Colonic mucosa (tissue), 4 donors: Measurements from ENCODE around the gene TMEM200B. TPM values are rescaled to one million over a fixed set of nuclear protein-coding genes. Genes with fewer than 3 reads are reported as not detected.
"Not testable (repeated sequence)": the region's sequence is repeated elsewhere in the genome, so short reads cannot be mapped to it uniquely, and the experiment has no call there.

Experiments used
- DNase-seq: peaks from one replicate; pipeline ENCODE4 v3.0.0-alpha.2; 2020
- H3K27ac ChIP-seq: fragments of 200-600 bp; one replicate; pipeline ENCODE4 v1.8.0; 2021
- H3K27me3 ChIP-seq: fragments of 200-600 bp; one replicate; pipeline ENCODE4 v1.8.0; 2021
- H3K36me3 ChIP-seq: fragments of 200-600 bp; one replicate; pipeline ENCODE4 v1.8.0; 2021
- H3K4me1 ChIP-seq: fragments of 200-600 bp; one replicate; pipeline ENCODE4 v1.8.0; 2021; ENCODE audit warnings: mild to moderate bottlenecking
- H3K4me3 ChIP-seq: fragments of 200-600 bp; one replicate; pipeline ENCODE4 v1.8.0; 2021
- H3K9ac ChIP-seq, 2 donors: one replicate each; pipeline ENCODE4 v1.7.0; 2013; ENCODE audit warnings: control low read depth in 2 of 2, low read depth in 2 of 2, low read length in 2 of 2
- H3K9me3 ChIP-seq: fragments of 200-600 bp; one replicate; pipeline ENCODE4 v1.8.0; 2021
- CTCF ChIP-seq: fragments of 200-600 bp; IDR thresholded peaks from one replicate; pipeline ENCODE4 v1.8.0; 2022; ENCODE audit warnings: antibody characterized with exemption, mild to moderate bottlenecking
- intact Hi-C: fragments of 100-400 bp; cut with DNase I; formaldehyde crosslinking; loops from one replicate; pipeline ENCODE4 v1.14.1; 2022
- total RNA-seq, 2 donors: library from RNA; stranded (reverse); fragmentation: NEBNext Ultra II Directional in 1 of 2; extraction: Animal tissue kit (Norgen Biotek cat#: 25700) in 1 of 2; gene quantifications; one replicate each; pipeline ENCODE4 v1.2.1, GENCODE V29; 2021
- donor health status: healthy.
- donor health status: DM: no; HTN: no; CAD: no.
- donor health status: DM: no; HTN: no; CAD: no.

The TMEM200B gene
- total RNA-seq, 2 donors from 2014 or later: 1.5 to 3.3 TPM

GRCh38 chr1:29119121-29119929 is 4.4 kb downstream of the TMEM200B start:
- H3K9ac ChIP-seq: no peak overlapping the region
- H3K27ac ChIP-seq: no peak overlapping the region
- intact Hi-C loops: no loop called here
- no peak for DNase-seq
- H3K36me3 ChIP-seq: no peaks in the 10 kb centered on the region
- peaks cover 11% of the 10 kb centered on the region for H3K4me1 ChIP-seq
- H3K4me3 ChIP-seq: no peak overlapping the region
- peaks cover 33% of the 10 kb centered on the region for H3K27me3 ChIP-seq
- H3K9me3 ChIP-seq: no peaks in the 10 kb centered on the region
- no peak for TF ChIP-seq CTCF

GRCh38 chr1:29117381-29117780 is 6.3 kb downstream of the TMEM200B start:
- H3K9me3 ChIP-seq: no peaks in the 10 kb centered on the region
- intact Hi-C loops: no loop called here
- H3K9ac ChIP-seq: no peak overlapping the region
- no peak for TF ChIP-seq CTCF
- no peak for DNase-seq
- H3K36me3 ChIP-seq: no peaks in the 10 kb centered on the region
- no peak overlapping the region for H3K27ac ChIP-seq
- no peak overlapping the region for H3K4me3 ChIP-seq
- peaks cover 7% of the 10 kb centered on the region for H3K4me1 ChIP-seq
- H3K27me3 ChIP-seq: peaks cover 16% of the 10 kb centered on the region

- Histone ChIP-seq H3K4me3 (no peak overlapping the region), H3K27ac (no peak overlapping the region), H3K9me3 (no peaks in the 10 kb centered on the region), H3K36me3 (no peaks in the 10 kb centered on the region), H3K4me1 (no peaks in the 10 kb centered on the region), H3K9ac (no peak overlapping the region), H3K27me3 (no peaks in the 10 kb centered on the region)
- no peak for TF ChIP-seq CTCF
- no peak for DNase-seq
- intact Hi-C loops: no loop called here
Observed at GRCh38 chr1:29114654-29115053, 9.0 kb downstream of the TMEM200B start.

- TF ChIP-seq CTCF: no peak
- Histone ChIP-seq H3K4me3 (no peak overlapping the region), H3K27me3 (no peaks in the 10 kb centered on the region), H3K27ac (no peak overlapping the region), H3K9ac (no peak overlapping the region), H3K4me1 (no peaks in the 10 kb centered on the region), H3K36me3 (no peaks in the 10 kb centered on the region), H3K9me3 (no peaks in the 10 kb centered on the region)
- intact Hi-C loops: no loop called here
- no peak for DNase-seq
Observed at GRCh38 chr1:29113413-29114117, 10.1 kb downstream of the TMEM200B start.

- DNase-seq: no peak
- intact Hi-C loops: no loop called here
- TF ChIP-seq CTCF: no peak
- Histone ChIP-seq H3K27ac (no peak overlapping the region), H3K27me3 (no peaks in the 10 kb centered on the region), H3K9ac (no peak overlapping the region), H3K4me3 (no peak overlapping the region), H3K4me1 (no peaks in the 10 kb centered on the region), H3K36me3 (no peaks in the 10 kb centered on the region), H3K9me3 (no peaks in the 10 kb centered on the region)
Observed at GRCh38 chr1:29112705-29113412, 10.8 kb downstream of the TMEM200B start.

GRCh38 chr1:29108041-29108440 is 15.7 kb downstream of the TMEM200B start:
- H3K9ac ChIP-seq, H3K4me3 ChIP-seq, DNase-seq, intact Hi-C loops, H3K36me3 ChIP-seq, H3K4me1 ChIP-seq, H3K27me3 ChIP-seq, H3K9me3 ChIP-seq, H3K27ac ChIP-seq: not testable (repeated sequence)
